H1 (cell line): ENCODE results near the gene TBC1D9B. TPM values are rescaled to one million over a fixed set of nuclear protein-coding genes. Genes with fewer than 3 reads are reported as not detected.

Experiments
- CTCF ChIA-PET: fragments of 300-600 bp; sonication (Branson Sonifier 250); formaldehyde crosslinking; loops from one replicate; lab custom pipeline; 2021; ENCODE audit not compliant: partially characterized antibody; lab: Charles Lee
- POLR2A ChIA-PET: fragments of 300-600 bp; sonication (Branson Sonifier 250); formaldehyde crosslinking; loops from one replicate; lab custom pipeline; 2021; ENCODE audit warnings: inconsistent platforms; ENCODE audit not compliant: partially characterized antibody; lab: Charles Lee
- DNase-seq, 2 experiments: peaks; one replicate each; pipeline versions ENCODE4 v3.0.0 to v3.0.0-alpha.2; 2010 to 2022; ENCODE audit warnings: low spot score in 2 of 2, low read depth in 1 of 2, mixed read lengths in 1 of 2
- FAIRE-seq: peaks from 2 replicates; lab custom pipeline; 2011; peaks lifted over from hg19 to GRCh38; lab: Jason Lieb, UNC
- H2AFZ ChIP-seq: 2 replicates; pipeline ENCODE4 v1.8.1; 2012; ENCODE audit warnings: low read length, inconsistent platforms
- H2AK5ac ChIP-seq: 2 replicates; pipeline ENCODE4 v1.6.1; 2013; ENCODE audit warnings: low read depth, low read length
- H2BK120ac ChIP-seq: replicated peaks from 2 replicates; pipeline ENCODE3; 2013; ENCODE audit warnings: low read depth, low read length, inconsistent platforms
- H2BK12ac ChIP-seq: 2 replicates; pipeline ENCODE4 v1.6.1; 2013; ENCODE audit warnings: low read depth, low read length
- H2BK15ac ChIP-seq: 2 replicates; pipeline ENCODE4 v1.6.1; 2013; ENCODE audit warnings: low read length
- H2BK20ac ChIP-seq: 2 replicates; pipeline ENCODE4 v1.6.1; 2013; ENCODE audit warnings: low read length
- H2BK5ac ChIP-seq: 2 replicates; pipeline ENCODE4 v1.6.1; 2013; ENCODE audit warnings: low read depth, low read length
- H3K14ac ChIP-seq: 2 replicates; pipeline ENCODE4 v1.6.1; 2013; ENCODE audit warnings: inconsistent platforms; ENCODE audit not compliant: insufficient read length
- H3K18ac ChIP-seq: 2 replicates; pipeline ENCODE4 v1.6.1; 2013; ENCODE audit warnings: low read length; ENCODE audit errors: extremely low read depth
- H3K23ac ChIP-seq: 2 replicates; pipeline ENCODE4 v1.6.1; 2013; ENCODE audit warnings: inconsistent platforms; ENCODE audit not compliant: insufficient read length
- H3K23me2 ChIP-seq: 2 replicates; pipeline ENCODE4 v1.6.1; 2013; ENCODE audit warnings: low read depth, low read length
- H3K27ac ChIP-seq: 2 replicates; pipeline ENCODE4 v1.6.1; 2011; ENCODE audit warnings: low read depth, low read length, inconsistent platforms
- H3K27me3 ChIP-seq, 4 experiments: replicated peaks in 1 of 4; 1 replicate in 1 of 4; 2 replicates in 3 of 4; pipeline versions ENCODE4 v1.6.1 to v1.8.1; 2011 to 2013; ENCODE audit warnings: low read length in 3 of 4, mild to moderate bottlenecking in 3 of 4, inconsistent platforms in 2 of 4, mixed read lengths in 2 of 4, moderate library complexity in 1 of 4; ENCODE audit not compliant: control insufficient read depth in 3 of 4, insufficient read depth in 3 of 4; ENCODE audit errors: extremely low read depth in 1 of 4
- H3K36me3 ChIP-seq, 4 experiments: 2 replicates each; pipeline versions ENCODE4 v1.6.1 to v1.8.1; 2011 to 2013; ENCODE audit warnings: mild to moderate bottlenecking in 4 of 4, low read length in 3 of 4, moderate library complexity in 2 of 4, control low read depth in 1 of 4, inconsistent platforms in 1 of 4; ENCODE audit not compliant: insufficient read depth in 4 of 4, control insufficient read depth in 2 of 4
- H3K4ac ChIP-seq: replicated peaks from 2 replicates; pipeline ENCODE3; 2013; ENCODE audit warnings: low read length, low read depth, mixed read lengths, inconsistent platforms; ENCODE audit not compliant: insufficient read length
- H3K4me1 ChIP-seq, 4 experiments: replicated peaks in 1 of 4; 1 replicate in 1 of 4; 2 replicates in 3 of 4; pipeline versions ENCODE4 v1.6.1 to v1.8.1; 2011 to 2013; ENCODE audit warnings: low read length in 3 of 4, inconsistent platforms in 2 of 4, mixed read lengths in 1 of 4; ENCODE audit not compliant: insufficient read depth in 4 of 4, control insufficient read depth in 3 of 4
- H3K4me2 ChIP-seq, 2 experiments: 2 replicates each; pipeline versions ENCODE4 v1.6.1 to v1.8.1; 2011 to 2013; ENCODE audit warnings: low read depth in 2 of 2, low read length in 2 of 2, control low read depth in 1 of 2, inconsistent platforms in 1 of 2, mild to moderate bottlenecking in 1 of 2; ENCODE audit not compliant: insufficient read depth in 1 of 2
- H3K4me3 ChIP-seq, 4 experiments: fragments of 200-600, 300-600 bp in 1 of 4; sonication (generic), shearing (Covaris generic), sonication (Bioruptor Twin) in 1 of 4; 2 replicates each; pipeline versions ENCODE4 v1.5.1 to v1.8.1; 2011 to 2016; ENCODE audit warnings: low read length in 4 of 4, low read depth in 3 of 4, control low read depth in 2 of 4, inconsistent platforms in 2 of 4, mild to moderate bottlenecking in 2 of 4, mixed read lengths in 1 of 4, moderate library complexity in 1 of 4; ENCODE audit not compliant: insufficient read depth in 2 of 4; ENCODE audit errors: extremely low read depth in 1 of 4
- H3K56ac ChIP-seq: replicated peaks from 2 replicates; pipeline ENCODE3; 2013; ENCODE audit warnings: low read depth, mild to moderate bottlenecking, mixed read lengths, low read length, inconsistent platforms; ENCODE audit not compliant: insufficient read length
- H3K79me1 ChIP-seq: 2 replicates; pipeline ENCODE4 v1.6.1; 2013; ENCODE audit warnings: low read depth, low read length, control low read depth
- H3K79me2 ChIP-seq, 2 experiments: 2 replicates each; pipeline versions ENCODE4 v1.6.1 to v1.8.1; 2012 to 2013; ENCODE audit warnings: low read length in 2 of 2, mild to moderate bottlenecking in 2 of 2, inconsistent platforms in 1 of 2; ENCODE audit not compliant: insufficient read depth in 2 of 2, control insufficient read depth in 1 of 2
- H3K9ac ChIP-seq, 4 experiments: replicated peaks in 1 of 4; 1 replicate in 1 of 4; 2 replicates in 3 of 4; pipeline versions ENCODE4 v1.6.1 to v1.8.1; 2011 to 2013; ENCODE audit warnings: low read depth in 3 of 4, low read length in 3 of 4, control low read depth in 2 of 4, mild to moderate bottlenecking in 2 of 4, moderate library complexity in 2 of 4, inconsistent platforms in 1 of 4; ENCODE audit errors: extremely low read depth in 1 of 4
- H3K9me3 ChIP-seq, 2 experiments: 2 replicates each; pipeline versions ENCODE4 v1.6.1 to v1.8.1; 2012 to 2013; ENCODE audit warnings: mild to moderate bottlenecking in 2 of 2, moderate library complexity in 2 of 2, control low read depth in 1 of 2, inconsistent platforms in 1 of 2, low read depth in 1 of 2, low read length in 1 of 2, mixed read lengths in 1 of 2; ENCODE audit not compliant: insufficient read depth in 2 of 2
- H4K20me1 ChIP-seq, 2 experiments: replicated peaks in 1 of 2; 2 replicates each; pipeline versions ENCODE3 to v1.8.1; 2011 to 2013; ENCODE audit warnings: inconsistent platforms in 2 of 2, low read length in 2 of 2, mild to moderate bottlenecking in 1 of 2; ENCODE audit not compliant: insufficient read depth in 2 of 2, control insufficient read depth in 1 of 2
- H4K5ac ChIP-seq: 2 replicates; pipeline ENCODE4 v1.6.1; 2013; ENCODE audit warnings: low read length, low read depth, mixed read lengths, inconsistent platforms; ENCODE audit not compliant: insufficient read length
- H4K8ac ChIP-seq: 2 replicates; pipeline ENCODE4 v1.8.0; 2013; ENCODE audit warnings: mild to moderate bottlenecking, moderate library complexity, low read length, inconsistent platforms; ENCODE audit not compliant: insufficient read depth; ENCODE audit errors: extremely low read depth
- H4K91ac ChIP-seq: replicated peaks from 2 replicates; pipeline ENCODE3; 2013; ENCODE audit warnings: low read length, mixed read lengths, inconsistent platforms; ENCODE audit not compliant: insufficient read length
- CBX5 ChIP-seq: fragments of 300-800, 300-1000 bp; sonication (generic); IDR thresholded peaks from 2 replicates; pipeline ENCODE4 v1.7.1; 2016; ENCODE audit warnings: antibody characterized with exemption, low read length, low read depth
- CEBPB ChIP-seq: IDR thresholded peaks from 2 replicates; pipeline ENCODE4 v1.6.1; 2012; ENCODE audit warnings: low read depth, low read length
- CHD2 ChIP-seq: IDR thresholded peaks from 2 replicates; pipeline ENCODE4 v1.6.1; 2012; ENCODE audit warnings: low read length, improper control_type of control experiment
- CREB1 ChIP-seq: IDR thresholded peaks from 2 replicates; pipeline ENCODE4 v1.6.1; 2012; ENCODE audit warnings: inconsistent platforms
- EGR1 ChIP-seq: IDR thresholded peaks from 2 replicates; pipeline ENCODE4 v1.6.1; 2011; ENCODE audit warnings: low read depth, low read length, borderline replicate concordance
- GTF2F1 ChIP-seq: IDR thresholded peaks from 2 replicates; pipeline ENCODE4 v1.6.1; 2012; ENCODE audit warnings: low read depth, low read length, improper control_type of control experiment, borderline replicate concordance
- JUN ChIP-seq: IDR thresholded peaks from 2 replicates; pipeline ENCODE4 v1.6.1; 2011; ENCODE audit warnings: low read depth, mild to moderate bottlenecking, improper control_type of control experiment, low read length
- POLR2A ChIP-seq, 2 experiments: IDR thresholded peaks; 1 replicate in 1 of 2; 2 replicates in 1 of 2; pipeline ENCODE4 v1.6.1; 2011; ENCODE audit warnings: low read depth in 2 of 2, low read length in 2 of 2, mild to moderate bottlenecking in 2 of 2; ENCODE audit errors: control extremely low read depth in 1 of 2
- RAD21 ChIP-seq, 2 experiments: IDR thresholded peaks in 1 of 2; conservative IDR thresholded peaks in 1 of 2; 2 replicates each; pipeline ENCODE4 v1.6.1; 2011; ENCODE audit warnings: low read depth in 2 of 2, low read length in 2 of 2, improper control_type of control experiment in 1 of 2, inconsistent platforms in 1 of 2, mild to moderate bottlenecking in 1 of 2, moderate library complexity in 1 of 2
- RFX5 ChIP-seq: IDR thresholded peaks from 2 replicates; pipeline ENCODE4 v1.6.1; 2011; ENCODE audit warnings: low read depth, low read length, improper control_type of control experiment, borderline replicate concordance
- RNF2 ChIP-seq: fragments of 200-900, 300-1000 bp; sonication (generic); IDR thresholded peaks from 2 replicates; pipeline ENCODE4 v1.7.1; 2016; ENCODE audit warnings: borderline replicate concordance, low read depth, mild to moderate bottlenecking, antibody characterized with exemption, low read length; ENCODE audit not compliant: poor library complexity, severe bottlenecking; ENCODE audit errors: missing control alignments
- SAP30 ChIP-seq: fragments of 300-600 bp; sonication (generic); IDR thresholded peaks from 2 replicates; pipeline ENCODE4 v1.7.1; 2012; ENCODE audit warnings: low read length, moderate library complexity, mild to moderate bottlenecking, inconsistent platforms; ENCODE audit not compliant: insufficient read depth, insufficient replicate concordance
- SIX5 ChIP-seq: IDR thresholded peaks from 2 replicates; pipeline ENCODE4 v1.6.1; 2011; ENCODE audit warnings: mild to moderate bottlenecking, low read depth, low read length
- SP2 ChIP-seq: IDR thresholded peaks from 2 replicates; pipeline ENCODE4 v1.6.1; 2012; ENCODE audit warnings: mild to moderate bottlenecking, low read length, inconsistent platforms
- SP4 ChIP-seq: IDR thresholded peaks from 2 replicates; pipeline ENCODE4 v1.6.1; 2012; ENCODE audit warnings: low read length, inconsistent platforms
- WGBS, 2 experiments: shearing (Covaris generic) in 1 of 2; methylation state at CpG; one replicate each; pipeline versions ENCODE4 v1.1.6 to v1.1.7; 2013 to 2015; ENCODE audit warnings: low lambda C conversion rate in 2 of 2, mixed read lengths in 2 of 2, inconsistent platforms in 1 of 2, low coverage in 1 of 2, missing lambda C conversion rate in 1 of 2; ENCODE audit not compliant: insufficient replicate concordance in 2 of 2, insufficient coverage in 1 of 2, insufficient read length in 1 of 2; ENCODE audit errors: extremely low coverage in 1 of 2, missing lambda C conversion rate in 1 of 2; 5-methylcytosine and 5-hydroxymethylcytosine counted together
- polyA plus RNA-seq, 7 experiments: library from polyadenylated mRNA; depleted of rRNA in 3 of 7; stranded (reverse) in 5 of 7; unstranded in 2 of 7; fragments of >200 nt in 5 of 7; fragments of 200-250 nt in 2 of 7; gene quantifications; 1 replicate in 5 of 7; 2 replicates in 1 of 7; 4 replicates in 1 of 7; pipeline versions ENCODE4 v1.2.1 to v1.2.3, GENCODE V29; 2011 to 2013; ENCODE audit warnings: missing spikeins in 2 of 7, mixed read lengths in 2 of 7
- total RNA-seq: library from RNA; stranded (reverse); fragmentation: NEBNext Ultra II Directional; extraction: Animal tissue kit (Norgen Biotek cat#: 25700); gene quantifications from 2 replicates; pipeline ENCODE4 v1.2.1, GENCODE V29; 2021

TBC1D9B gene
- total and polyA plus RNA-seq, 2 of the 8 experiments (the other 6 are each of a cell fraction or from before 2014, with no cell fraction given): 33.6 to 57.1 TPM

DNA sequence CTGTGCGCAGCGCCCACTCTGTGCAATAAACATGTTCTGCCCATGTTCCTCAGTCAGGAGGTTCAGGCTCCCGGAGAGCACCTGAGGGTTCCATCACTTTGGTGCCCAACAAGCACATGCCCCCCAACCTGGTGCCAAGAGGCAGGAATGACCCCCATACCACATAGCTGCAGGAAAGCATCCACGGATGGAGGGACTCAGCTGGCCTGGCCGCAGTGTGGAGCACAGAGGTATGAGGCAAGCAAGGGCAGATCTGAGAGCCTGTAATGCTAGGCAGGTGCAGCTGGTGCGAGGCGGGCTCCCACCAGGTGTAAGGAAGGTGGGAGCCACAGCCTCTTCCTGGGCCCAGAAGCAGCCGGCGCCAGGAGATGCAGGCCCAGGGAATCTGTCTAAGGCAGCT is 44.8 kb downstream of the TBC1D9B start:
- 0 out of 2 replicates have a peak overlapping the region, but pooled peaks have one; percentile 4 for H4K8ac ChIP-seq
- H4K5ac ChIP-seq: no peak overlapping the region
- no peak overlapping the region for H3K9ac ChIP-seq
- WGBS, 2 experiments: 93% methylated on average over 9 of the region's 9 CpGs; no CpG with 5 or more reads in 1 of the 2 experiments
- H3K9me3 ChIP-seq: peaks cover 4 to 8% of the 10 kb centered on the region in 2 experiments; a peak in 1 of 4 replicates
- peaks cover 0 to 30% (median 13%) of the 10 kb centered on the region in 4 experiments; a peak in 6 of 8 replicates for H3K36me3 ChIP-seq
- no peak overlapping the region for H2BK15ac ChIP-seq
- no peak overlapping the region for H2AK5ac ChIP-seq
- no peak overlapping the region for H2BK12ac ChIP-seq
- H3K18ac ChIP-seq: no peak overlapping the region
- H3K14ac ChIP-seq: no peak overlapping the region
- H3K4me3 ChIP-seq: no peak overlapping the region
- H2BK120ac ChIP-seq: no peak overlapping the region
- H3K27ac ChIP-seq: no peak overlapping the region
- no peaks in the 10 kb centered on the region for H3K79me2 ChIP-seq
- no peak overlapping the region for H2BK20ac ChIP-seq
- peaks cover 0 to 2% (median 0%) of the 10 kb centered on the region in 4 experiments; a peak in 1 of 7 replicates for H3K27me3 ChIP-seq
- ChIA-PET POLR2A (interaction anchor here (0.9 to 2.1 kb wide), 2 partner anchors 8 to 10 kb away, joined by 3 to 8 read pairs; no protein-coding TSS in a partner anchor), CTCF (interaction anchor here (0.5 to 1.6 kb wide), 6 partner anchors 10 to 61 kb away, joined by 3 to 4 read pairs (median 4); no protein-coding TSS in a partner anchor)
- no peak overlapping the region for H3K4me2 ChIP-seq
- H3K79me1 ChIP-seq: no peaks in the 10 kb centered on the region
- peaks cover 0 to 2% of the 10 kb centered on the region in 2 experiments for H4K20me1 ChIP-seq
- H3K23me2 ChIP-seq: peaks cover 12% of the 10 kb centered on the region
- DNase-seq (no peak), FAIRE-seq (no peak)
- no peak overlapping the region for H2AFZ ChIP-seq
- H3K56ac ChIP-seq: no peak overlapping the region
- no peak overlapping the region for H2BK5ac ChIP-seq
- no peak overlapping the region for H3K4ac ChIP-seq
- H4K91ac ChIP-seq: no peak overlapping the region
- no peaks in the 10 kb centered on the region for H3K4me1 ChIP-seq
- no peak overlapping the region for H3K23ac ChIP-seq
- no peak for TF ChIP-seq POLR2A (IDR thresholded peaks at IDR 0.05; ENCODE audit: control extremely low read depth in 1 of 2, low read depth in 2 of 2, low read length in 2 of 2)
- no peak for TF ChIP-seq RAD21 (IDR thresholded peaks at IDR 0.05 in 1 of 2, conservative IDR thresholded peaks at IDR 0.05 in 1 of 2; ENCODE audit: low read depth in 2 of 2, low read length in 2 of 2)
- TF ChIP-seq RNF2: no peak
- no peak for TF ChIP-seq CBX5
- no peak for TF ChIP-seq SAP30
- no peak for TF ChIP-seq SP4
- no peak for TF ChIP-seq CREB1
- no peak for TF ChIP-seq RFX5
- no peak for TF ChIP-seq GTF2F1
- TF ChIP-seq EGR1: no peak
- TF ChIP-seq CEBPB: no peak
- no peak for TF ChIP-seq SP2
- no peak for TF ChIP-seq SIX5
- TF ChIP-seq CHD2: no peak
- TF ChIP-seq JUN: no peak
